Measurements from ENCODE around the gene CORO7.

The CORO7 gene

GRCh38 chr16:4370570-4371356 lies 45.6 kb downstream of the CORO7 start:
- DNase-seq: no peak

GRCh38 chr16:4370151-4370550 lies 46.2 kb downstream of the CORO7 start:
- DNase-seq: no peak

GRCh38 chr16:4369007-4369733 lies 47.2 kb downstream of the CORO7 start:
- DNase-seq: no peak

- no peak for DNase-seq
Measured at GRCh38 chr16:4367393-4367856, 49.0 kb downstream of the CORO7 start.

- no peak for DNase-seq
Measured at GRCh38 chr16:4366016-4366415, 50.4 kb downstream of the CORO7 start.

- no peak for DNase-seq
Measured at GRCh38 chr16:4365615-4366014, 50.8 kb downstream of the CORO7 start.

GRCh38 chr16:4365014-4365406 lies 51.4 kb downstream of the CORO7 start:
- no peak for DNase-seq

GRCh38 chr16:4364196-4365013 lies 52.0 kb downstream of the CORO7 start:
- DNase-seq: no peak

GRCh38 chr16:4362476-4363135 lies 53.8 kb downstream of the CORO7 start:
- DNase-seq: peak; percentile 35

GRCh38 chr16:4361944-4362311 lies 54.5 kb downstream of the CORO7 start:
- DNase-seq: no peak

- DNase-seq: no peak
Measured at GRCh38 chr16:4361033-4361943, 55.1 kb downstream of the CORO7 start.

- peak; percentile 44 for DNase-seq
Measured at GRCh38 chr16:4360538-4361021, 55.8 kb downstream of the CORO7 start.

GRCh38 chr16:4359914-4360313 lies 56.5 kb downstream of the CORO7 start:
- no peak for DNase-seq

- peak; percentile 71 for DNase-seq
Measured at GRCh38 chr16:4358831-4359561, 57.4 kb downstream of the CORO7 start.

GRCh38 chr16:4358236-4358635 lies 58.2 kb downstream of the CORO7 start:
- DNase-seq: no peak

GRCh38 chr16:4356820-4357219 lies 59.6 kb downstream of the CORO7 start:
- no peak for DNase-seq

GRCh38 chr16:4354512-4355409 lies 61.6 kb downstream of the CORO7 start:
- DNase-seq: no peak

GRCh38 chr16:4353675-4354074 lies 62.7 kb downstream of the CORO7 start:
- no peak for DNase-seq

- DNase-seq: no peak
Measured at GRCh38 chr16:4352843-4353242, 63.6 kb downstream of the CORO7 start.

GRCh38 chr16:4351880-4352279 lies 64.5 kb downstream of the CORO7 start:
- no peak for DNase-seq
